ENCODE results near the gene MED12L.

Gene MED12L

DNA sequence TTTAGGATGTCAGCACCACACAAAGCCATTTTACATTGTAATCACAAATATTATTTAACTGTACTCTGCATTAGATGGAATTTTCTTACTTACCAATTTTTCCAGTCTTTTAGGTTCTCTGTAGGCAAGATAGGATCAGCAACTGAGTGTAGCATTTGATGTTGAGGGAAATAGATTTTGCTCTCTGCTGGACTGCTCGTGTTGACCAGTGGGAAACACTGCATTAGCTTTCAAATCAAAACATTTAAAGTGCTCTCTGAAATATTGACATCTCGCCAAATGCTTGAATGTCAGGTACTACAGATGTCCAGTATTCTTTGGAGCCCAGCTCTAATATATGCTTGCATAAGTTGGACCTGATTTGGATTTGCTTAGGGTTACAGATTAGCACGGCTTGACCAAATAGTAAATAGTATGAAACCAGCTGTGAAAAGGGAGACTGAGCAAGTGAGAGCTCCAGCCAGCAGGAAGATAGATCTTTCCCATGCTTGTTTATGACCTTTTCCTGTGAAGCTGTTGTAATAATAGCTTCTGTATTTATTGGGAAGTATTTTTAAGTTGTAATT lies 163.4 kb downstream of the MED12L start:
- Histone ChIP-seq H3K4me3 (ENCODE audit: low read depth in 1 of 2, low read length in 2 of 2) (peak overlapping the region in 1 of 2 donors; percentile 24), H3K36me3 (ENCODE audit: insufficient read depth, low read length) (no peaks in the 10 kb centered on the region), H3K4me1 (ENCODE audit: insufficient read depth, low read length) (peaks cover 29% of the 10 kb centered on the region), H3K9ac (ENCODE audit: low read length) (no peak overlapping the region), H3K27ac (ENCODE audit: low read depth, low read length) (no peak overlapping the region), H3K27me3 (ENCODE audit: control insufficient read depth in 1 of 2, insufficient read depth in 2 of 2, low read length in 2 of 2) (no peaks in the 10 kb centered on the region), H3K9me3 (ENCODE audit: low read length) (no peaks in the 10 kb centered on the region)

- Histone ChIP-seq H3K9ac (ENCODE audit: low read length) (no peak overlapping the region), H3K27ac (ENCODE audit: low read depth, low read length) (peak overlapping the region; percentile 65), H3K4me3 (ENCODE audit: low read depth in 1 of 2, low read length in 2 of 2) (no peak overlapping the region), H3K27me3 (ENCODE audit: control insufficient read depth in 1 of 2, insufficient read depth in 2 of 2, low read length in 2 of 2) (no peaks in the 10 kb centered on the region), H3K36me3 (ENCODE audit: insufficient read depth, low read length) (no peaks in the 10 kb centered on the region), H3K4me1 (ENCODE audit: insufficient read depth, low read length) (peaks cover 66% of the 10 kb centered on the region), H3K9me3 (ENCODE audit: low read length) (no peaks in the 10 kb centered on the region)
Observed at GRCh38 chr3:151256749-151257148, 171.3 kb downstream of the MED12L start.

GRCh38 chr3:151259664-151260063 lies 174.2 kb downstream of the MED12L start:
- Histone ChIP-seq H3K9me3 (ENCODE audit: low read length) (no peaks in the 10 kb centered on the region), H3K36me3 (ENCODE audit: insufficient read depth, low read length) (no peaks in the 10 kb centered on the region), H3K27me3 (ENCODE audit: control insufficient read depth in 1 of 2, insufficient read depth in 2 of 2, low read length in 2 of 2) (no peaks in the 10 kb centered on the region), H3K27ac (ENCODE audit: low read depth, low read length) (peak overlapping the region; percentile 71), H3K4me3 (ENCODE audit: low read depth in 1 of 2, low read length in 2 of 2) (no peak overlapping the region), H3K9ac (ENCODE audit: low read length) (no peak overlapping the region), H3K4me1 (ENCODE audit: insufficient read depth, low read length) (peaks cover 62% of the 10 kb centered on the region)

- H3K27me3 ChIP-seq (ENCODE audit: control insufficient read depth in 1 of 2, insufficient read depth in 2 of 2, low read length in 2 of 2) = no peaks in the 10 kb centered on the region
- H3K9me3 ChIP-seq (ENCODE audit: low read length) = no peaks in the 10 kb centered on the region
- H3K4me3 ChIP-seq (ENCODE audit: low read depth in 1 of 2, low read length in 2 of 2) = no peak overlapping the region
- H3K4me1 ChIP-seq (ENCODE audit: insufficient read depth, low read length) = peaks cover 65% of the 10 kb centered on the region
- peak overlapping the region; percentile 79 for H3K27ac ChIP-seq (ENCODE audit: low read depth, low read length)
- no peaks in the 10 kb centered on the region for H3K36me3 ChIP-seq (ENCODE audit: insufficient read depth, low read length)
- no peak overlapping the region for H3K9ac ChIP-seq (ENCODE audit: low read length)
Observed at GRCh38 chr3:151262871-151263525, 177.5 kb downstream of the MED12L start.

GRCh38 chr3:151264605-151265004 lies 179.1 kb downstream of the MED12L start:
- Histone ChIP-seq H3K4me1 (ENCODE audit: insufficient read depth, low read length) (peaks cover 54% of the 10 kb centered on the region), H3K27me3 (ENCODE audit: control insufficient read depth in 1 of 2, insufficient read depth in 2 of 2, low read length in 2 of 2) (no peaks in the 10 kb centered on the region), H3K36me3 (ENCODE audit: insufficient read depth, low read length) (no peaks in the 10 kb centered on the region), H3K4me3 (ENCODE audit: low read depth in 1 of 2, low read length in 2 of 2) (no peak overlapping the region), H3K27ac (ENCODE audit: low read depth, low read length) (peak overlapping the region; percentile 79), H3K9me3 (ENCODE audit: low read length) (no peaks in the 10 kb centered on the region), H3K9ac (ENCODE audit: low read length) (no peak overlapping the region)

- Histone ChIP-seq H3K36me3 (ENCODE audit: insufficient read depth, low read length) (no peaks in the 10 kb centered on the region), H3K4me1 (ENCODE audit: insufficient read depth, low read length) (peaks cover 56% of the 10 kb centered on the region), H3K9me3 (ENCODE audit: low read length) (no peaks in the 10 kb centered on the region), H3K4me3 (ENCODE audit: low read depth in 1 of 2, low read length in 2 of 2) (no peak overlapping the region), H3K27ac (ENCODE audit: low read depth, low read length) (peak overlapping the region; percentile 79), H3K9ac (ENCODE audit: low read length) (no peak overlapping the region), H3K27me3 (ENCODE audit: control insufficient read depth in 1 of 2, insufficient read depth in 2 of 2, low read length in 2 of 2) (no peaks in the 10 kb centered on the region)
Observed at GRCh38 chr3:151265166-151265565, 179.7 kb downstream of the MED12L start.

GRCh38 chr3:151265866-151266265 lies 180.4 kb downstream of the MED12L start:
- Histone ChIP-seq H3K27ac (ENCODE audit: low read depth, low read length) (peak overlapping the region; percentile 79), H3K4me1 (ENCODE audit: insufficient read depth, low read length) (peaks cover 59% of the 10 kb centered on the region)

GRCh38 chr3:151267066-151267465 lies 181.6 kb downstream of the MED12L start:
- H3K9ac ChIP-seq (ENCODE audit: low read length) = no peak overlapping the region
- no peaks in the 10 kb centered on the region for H3K27me3 ChIP-seq (ENCODE audit: control insufficient read depth in 1 of 2, insufficient read depth in 2 of 2, low read length in 2 of 2)
- H3K4me3 ChIP-seq (ENCODE audit: low read depth in 1 of 2, low read length in 2 of 2) = no peak overlapping the region
- no peaks in the 10 kb centered on the region for H3K36me3 ChIP-seq (ENCODE audit: insufficient read depth, low read length)
- H3K9me3 ChIP-seq (ENCODE audit: low read length) = no peaks in the 10 kb centered on the region
- H3K4me1 ChIP-seq (ENCODE audit: insufficient read depth, low read length) = peaks cover 59% of the 10 kb centered on the region
- peak overlapping the region; percentile 79 for H3K27ac ChIP-seq (ENCODE audit: low read depth, low read length)

More at GRCh38 chr3:151265866-151266265, 180.4 kb downstream of the MED12L start:
- no peak overlapping the region for H3K9ac ChIP-seq (ENCODE audit: low read length)
- no peaks in the 10 kb centered on the region for H3K9me3 ChIP-seq (ENCODE audit: low read length)
- H3K4me3 ChIP-seq (ENCODE audit: low read depth in 1 of 2, low read length in 2 of 2) = peak overlapping the region in 1 of 2 donors; percentile 12
- H3K36me3 ChIP-seq (ENCODE audit: insufficient read depth, low read length) = no peaks in the 10 kb centered on the region
- no peaks in the 10 kb centered on the region for H3K27me3 ChIP-seq (ENCODE audit: control insufficient read depth in 1 of 2, insufficient read depth in 2 of 2, low read length in 2 of 2)

DNA sequence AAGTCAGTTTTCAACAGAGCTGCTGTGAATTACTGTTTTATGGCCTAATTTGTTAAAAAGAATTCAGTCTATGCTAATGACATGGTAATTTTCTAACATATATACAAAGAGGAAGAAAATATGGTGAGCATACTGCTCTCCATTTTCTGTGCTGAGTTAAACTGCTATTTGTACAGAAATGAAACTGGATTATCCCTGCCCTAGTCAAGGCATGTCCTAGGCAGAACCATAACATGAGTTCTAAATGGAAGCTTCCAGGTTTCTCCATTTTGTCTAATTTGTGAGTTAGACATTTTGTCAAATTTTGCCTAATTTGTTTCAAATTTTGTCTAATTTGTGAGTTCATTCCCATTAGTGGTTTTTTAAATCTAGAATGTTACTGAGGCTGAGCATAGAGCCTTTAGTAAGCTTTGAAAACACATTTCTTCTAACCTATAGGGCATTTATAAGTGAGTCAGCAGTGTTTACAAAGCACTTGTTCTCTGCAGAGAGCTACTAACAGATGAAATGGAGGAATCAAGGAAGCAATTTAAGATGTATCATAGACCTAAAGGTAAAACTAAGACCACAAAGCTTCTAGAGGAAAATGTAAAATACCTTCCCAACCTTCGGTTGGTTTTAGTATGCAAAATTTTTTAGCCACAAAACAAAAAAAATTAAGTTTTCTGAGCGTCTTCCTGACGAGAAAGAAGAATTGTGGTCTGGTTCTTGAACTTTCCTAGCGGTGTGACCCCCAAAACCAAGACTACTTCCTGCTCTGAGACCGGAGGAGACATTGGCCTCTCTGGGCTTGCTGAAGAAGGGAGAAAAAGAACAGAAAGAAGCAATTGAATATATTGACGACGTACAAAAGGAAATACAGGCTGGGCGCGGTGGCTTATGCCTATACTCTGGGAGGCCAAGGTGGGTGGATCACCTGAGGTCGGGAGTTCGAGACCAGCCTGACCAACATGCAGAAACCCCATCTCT lies 183.1 kb downstream of the MED12L start:
- peak overlapping the region; percentile 5 for H3K27ac ChIP-seq (ENCODE audit: low read depth, low read length)

GRCh38 chr3:151269631-151270030 lies 184.2 kb downstream of the MED12L start:
- Histone ChIP-seq H3K27ac (ENCODE audit: low read depth, low read length) (peak overlapping the region; percentile 41), H3K4me3 (ENCODE audit: low read depth in 1 of 2, low read length in 2 of 2) (no peak overlapping the region), H3K9me3 (ENCODE audit: low read length) (no peaks in the 10 kb centered on the region)

More for the DNA sequence above, 183.1 kb downstream of the MED12L start:
- H3K9me3 ChIP-seq (ENCODE audit: low read length) = no peaks in the 10 kb centered on the region
- no peak overlapping the region for H3K9ac ChIP-seq (ENCODE audit: low read length)
- H3K4me3 ChIP-seq (ENCODE audit: low read depth in 1 of 2, low read length in 2 of 2) = no peak overlapping the region
- no peaks in the 10 kb centered on the region for H3K36me3 ChIP-seq (ENCODE audit: insufficient read depth, low read length)
- H3K27me3 ChIP-seq (ENCODE audit: control insufficient read depth in 1 of 2, insufficient read depth in 2 of 2, low read length in 2 of 2) = no peaks in the 10 kb centered on the region
- peaks cover 51% of the 10 kb centered on the region for H3K4me1 ChIP-seq (ENCODE audit: insufficient read depth, low read length)

DNA sequence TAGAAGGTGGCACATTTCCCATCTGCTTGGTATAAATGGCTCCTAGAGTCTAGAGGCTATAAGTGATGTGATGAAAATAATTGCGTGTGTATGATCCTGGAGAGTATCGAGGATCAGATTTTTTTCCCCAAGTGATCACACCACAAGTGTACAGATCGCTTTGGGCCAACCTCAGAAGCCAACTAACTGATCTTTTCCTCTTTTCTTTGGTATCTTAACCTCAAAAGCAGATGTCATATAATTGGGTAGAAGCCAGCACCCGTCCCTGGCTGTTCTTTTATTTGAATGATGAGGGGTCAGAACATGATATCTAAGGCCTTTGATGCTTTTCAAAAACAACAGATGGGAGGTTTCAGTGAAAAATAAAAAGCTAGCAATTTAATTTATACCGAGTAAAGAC lies 189.6 kb downstream of the MED12L start:
- Histone ChIP-seq H3K9ac (ENCODE audit: low read length) (no peak overlapping the region), H3K4me1 (ENCODE audit: insufficient read depth, low read length) (peaks cover 23% of the 10 kb centered on the region), H3K27me3 (ENCODE audit: control insufficient read depth in 1 of 2, insufficient read depth in 2 of 2, low read length in 2 of 2) (no peaks in the 10 kb centered on the region), H3K9me3 (ENCODE audit: low read length) (no peaks in the 10 kb centered on the region), H3K27ac (ENCODE audit: low read depth, low read length) (no peak overlapping the region), H3K4me3 (ENCODE audit: low read depth in 1 of 2, low read length in 2 of 2) (no peak overlapping the region), H3K36me3 (ENCODE audit: insufficient read depth, low read length) (no peaks in the 10 kb centered on the region)

More at GRCh38 chr3:151269631-151270030, 184.2 kb downstream of the MED12L start:
- no peaks in the 10 kb centered on the region for H3K27me3 ChIP-seq (ENCODE audit: control insufficient read depth in 1 of 2, insufficient read depth in 2 of 2, low read length in 2 of 2)
- no peak overlapping the region for H3K9ac ChIP-seq (ENCODE audit: low read length)
- peaks cover 40% of the 10 kb centered on the region for H3K4me1 ChIP-seq (ENCODE audit: insufficient read depth, low read length)
- no peaks in the 10 kb centered on the region for H3K36me3 ChIP-seq (ENCODE audit: insufficient read depth, low read length)
